ENCODE measurements around the gene SKAP2.

DNA sequence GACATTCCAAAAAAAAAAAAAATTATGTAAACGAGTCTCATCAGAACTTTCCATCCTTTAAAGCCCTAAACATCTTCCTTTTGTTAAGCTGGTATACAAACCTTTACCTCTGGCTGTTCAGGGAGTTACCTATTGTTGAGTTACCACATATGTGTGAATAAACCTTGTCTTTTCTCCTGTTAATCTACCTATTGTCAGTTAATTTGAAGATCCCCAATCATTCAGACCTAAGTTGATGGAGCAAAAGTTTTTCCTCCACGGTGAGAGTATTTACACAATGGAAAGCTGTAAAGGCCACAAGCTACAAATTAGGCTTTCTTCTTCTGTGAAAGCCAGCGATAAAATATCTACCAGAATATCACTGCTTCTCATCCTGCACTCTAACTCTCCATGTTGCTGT, 80.3 kb downstream of the SKAP2 start:
- no peak for TF ChIP-seq POLR2A (IDR thresholded peaks at IDR 0.05)
- no peak for TF ChIP-seq CTCF (IDR thresholded peaks at IDR 0.05)

Data from lower leg skin (tissue), 3 donors.